Prostate gland (tissue), 2 donors: Measurements from ENCODE around the gene GYG1. TPM values are rescaled to one million over a fixed set of nuclear protein-coding genes. Genes with fewer than 3 reads are reported as not detected.

Experiments
- DNase-seq: peaks from one replicate; pipeline ENCODE4 v3.0.0-alpha.2; 2019; ENCODE audit warnings: low spot score
- H3K27ac ChIP-seq, 2 donors: fragments of 200-600 bp; sonication (generic); 2 replicates each; pipeline ENCODE4 v1.5.1; 2017 to 2019
- H3K27me3 ChIP-seq: fragments of 200-600 bp; sonication (generic); replicated peaks from 2 replicates; pipeline ENCODE4 v1.5.1; 2019; ENCODE audit not compliant: insufficient read depth
- H3K36me3 ChIP-seq, 2 donors: fragments of 200-600 bp; sonication (generic); 1 replicate in 1 of 2; 2 replicates in 1 of 2; pipeline versions ENCODE4 v1.5.1 to v1.8.1; 2017 to 2019
- H3K4me1 ChIP-seq: fragments of 200-600 bp; sonication (generic); replicated peaks from 2 replicates; pipeline ENCODE4 v1.5.1; 2019
- H3K4me3 ChIP-seq, 2 donors: fragments of 200-600 bp; sonication (generic); 2 replicates each; pipeline ENCODE4 v1.5.1; 2017 to 2019
- H3K9me3 ChIP-seq: fragments of 200-600 bp; sonication (generic); 2 replicates; pipeline ENCODE4 v1.5.1; 2017
- CTCF ChIP-seq, 4 experiments: fragments of 200-600 bp in 2 of 4; fragments of 450-650 bp in 2 of 4; sonication (generic) in 2 of 4; IDR thresholded peaks; 1 replicate in 3 of 4; 2 replicates in 1 of 4; pipeline ENCODE4 v1.5.1; 2016 to 2019; ENCODE audit warnings: antibody characterized with exemption in 4 of 4, mild to moderate bottlenecking in 2 of 4, moderate library complexity in 2 of 4
- POLR2A ChIP-seq: fragments of 450-650 bp; IDR thresholded peaks from one replicate; pipeline ENCODE4 v1.6.1; 2016; ENCODE audit warnings: antibody characterized with exemption, mild to moderate bottlenecking
- POLR2AphosphoS5 ChIP-seq: sonication (generic); formaldehyde crosslinking; IDR thresholded peaks from one replicate; pipeline ENCODE4 v1.6.1; 2017; ENCODE audit warnings: antibody characterized with exemption
- WGBS: methylation state at CpG from one replicate; pipeline ENCODE4 v1.1.5; 2018; 5-methylcytosine and 5-hydroxymethylcytosine counted together
- intact Hi-C: fragments of 100-400 bp; cut with DNase I; formaldehyde crosslinking; loops from one replicate; pipeline ENCODE4 v1.14.2; 2022
- total RNA-seq, 2 donors: library from RNA; depleted of rRNA; stranded (reverse); fragments of >200 nt; gene quantifications; one replicate each; pipeline ENCODE4 v1.1.0, GENCODE V29; 2016

Gene GYG1
- 10 to 100 TPM; 37.4 to 69.5 TPM for total RNA-seq

- TF ChIP-seq POLR2AphosphoS5, result no peak
- TF ChIP-seq POLR2A, result peak; percentile 59
- TF ChIP-seq CTCF (IDR thresholded peaks at IDR 0.05), result peak in 3 of 4 experiments; percentile 26 to 53 (median 39)
- peak within 1 kb of the TSS; percentile 87 to 93 for H3K27ac ChIP-seq
- intact Hi-C loops, result loop anchor here (10.0 kb wide), 1 partner anchor 133 kb away; the partner anchor contains the start of gene HPS3
- H3K27me3 ChIP-seq, result no peaks in the 10 kb centered on the region
- peak; percentile 70 for DNase-seq
- no peaks in the 10 kb centered on the region for H3K4me1 ChIP-seq
- WGBS, result 2% methylated on average over 41 of the region's 91 CpGs
- H3K4me3 ChIP-seq, result peak within 1 kb of the TSS; percentile 62 to 94
- H3K9me3 ChIP-seq, result no peaks in the 10 kb centered on the region
- no peaks in the 10 kb centered on the region for H3K36me3 ChIP-seq
Observed at GRCh38 chr3:148991219-148992026, at the start of gene GYG1. TSS of gene GYG1 (plus strand) at chr3:148991540. CDS start at chr3:148991641, 101 bp downstream.

GRCh38 chr3:148943506-148944205 is 47.7 kb upstream of the GYG1 start:
- 0% methylated on average over 2 of the region's 2 CpGs for WGBS
- Histone ChIP-seq H3K27me3 (no peaks in the 10 kb centered on the region), H3K9me3 (no peaks in the 10 kb centered on the region), H3K4me3 (no peak overlapping the region), H3K4me1 (no peaks in the 10 kb centered on the region), H3K36me3 (no peaks in the 10 kb centered on the region), H3K27ac (no peak overlapping the region)
- intact Hi-C loops, result no loop called here
- no peak for TF ChIP-seq POLR2A
- TF ChIP-seq CTCF (IDR thresholded peaks at IDR 0.05), result peak in 3 of 4 experiments; percentile 52 to 68 (median 66)
- TF ChIP-seq POLR2AphosphoS5, result peak; percentile 51
- peak; percentile 26 for DNase-seq

- intact Hi-C loops, result loop anchor here (5.0 kb wide), 1 partner anchor 83 kb away; no protein-coding TSS in a partner anchor
- no peak for DNase-seq
- WGBS, result 89% methylated on average over 2 of the region's 2 CpGs
- Histone ChIP-seq H3K27ac (no peak overlapping the region), H3K36me3 (no peaks in the 10 kb centered on the region), H3K27me3 (no peaks in the 10 kb centered on the region), H3K4me3 (no peak overlapping the region), H3K4me1 (no peaks in the 10 kb centered on the region), H3K9me3 (no peaks in the 10 kb centered on the region)
- TF ChIP-seq CTCF (IDR thresholded peaks at IDR 0.05) (no peak), POLR2AphosphoS5 (no peak), POLR2A (no peak)
Observed at GRCh38 chr3:148945116-148945515, 46.2 kb upstream of the GYG1 start.

- peak overlapping the region in 1 of 2 donors; percentile 41 for H3K27ac ChIP-seq
- DNase-seq, result peak; percentile 17
- H3K27me3 ChIP-seq, result no peaks in the 10 kb centered on the region
- TF ChIP-seq POLR2A (no peak), POLR2AphosphoS5 (peak; percentile 42)
- H3K4me1 ChIP-seq, result no peaks in the 10 kb centered on the region
- H3K9me3 ChIP-seq, result no peaks in the 10 kb centered on the region
- no peaks in the 10 kb centered on the region for H3K36me3 ChIP-seq
- H3K4me3 ChIP-seq, result no peak overlapping the region
- intact Hi-C loops, result loop anchor here (5.0 kb wide), 1 partner anchor 87 kb away; no protein-coding TSS in a partner anchor
- WGBS, result 49% methylated on average over 8 of the region's 8 CpGs
Observed at GRCh38 chr3:148948913-148949657, 42.3 kb upstream of the GYG1 start.

GRCh38 chr3:148950806-148951205 is 40.5 kb upstream of the GYG1 start:
- no peaks in the 10 kb centered on the region for H3K4me1 ChIP-seq
- TF ChIP-seq CTCF (IDR thresholded peaks at IDR 0.05) (no peak), POLR2A (no peak), POLR2AphosphoS5 (no peak)
- intact Hi-C loops, result loop anchor here (10.0 kb wide), 1 partner anchor 524 kb away; the partner anchor contains the start of gene TM4SF4
- H3K27me3 ChIP-seq, result no peaks in the 10 kb centered on the region
- H3K36me3 ChIP-seq, result no peaks in the 10 kb centered on the region
- DNase-seq, result no peak
- peak overlapping the region; percentile 49 to 71 for H3K27ac ChIP-seq
- H3K4me3 ChIP-seq, result no peak overlapping the region
- no peaks in the 10 kb centered on the region for H3K9me3 ChIP-seq
- 78% methylated on average over 1 of the region's 1 CpG for WGBS
